GM18870 (cell line): ENCODE measurements around the gene PLAC1.

Source experiments
- ATAC-seq: cut with Tn5 transposase; IDR thresholded peaks from one replicate; pipeline ENCODE4 v1.9.1; 2021; ENCODE audit warnings: moderate library complexity; ENCODE audit not compliant: unreplicated experiment

PLAC1 gene

DNA sequence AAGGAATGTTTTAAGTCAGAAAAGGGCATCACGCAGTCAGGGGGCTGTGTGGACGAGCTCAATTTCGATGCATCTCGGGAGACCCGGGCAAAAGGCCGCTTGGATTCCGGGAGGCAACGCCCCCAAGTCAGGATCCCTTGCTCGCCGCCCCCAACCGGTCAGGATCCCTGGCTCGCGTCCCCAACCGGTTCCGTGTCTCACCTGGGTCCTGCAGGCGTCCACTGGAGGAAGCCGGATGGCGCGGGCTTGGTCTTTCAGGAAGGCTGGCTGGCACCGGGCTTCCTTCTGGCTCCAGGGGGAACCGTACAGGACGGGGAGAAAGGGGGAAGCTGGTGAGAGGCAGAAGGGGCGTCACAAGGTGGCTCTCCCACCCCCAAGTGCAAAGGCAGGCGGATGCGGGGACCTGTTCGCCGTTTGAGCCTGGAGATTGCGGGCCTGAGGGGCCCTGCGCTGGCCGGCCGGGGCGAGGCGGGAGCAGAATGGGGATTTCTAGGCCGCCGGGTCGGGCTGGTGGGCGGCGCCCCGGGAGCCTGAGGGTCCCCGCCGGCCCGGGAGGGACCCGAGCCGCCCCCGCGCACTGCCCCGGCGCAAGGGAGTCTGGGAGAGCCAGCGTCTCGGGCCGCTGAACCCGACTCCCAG is 113.6 kb downstream of the PLAC1 start:
- no peak for ATAC-seq

DNA sequence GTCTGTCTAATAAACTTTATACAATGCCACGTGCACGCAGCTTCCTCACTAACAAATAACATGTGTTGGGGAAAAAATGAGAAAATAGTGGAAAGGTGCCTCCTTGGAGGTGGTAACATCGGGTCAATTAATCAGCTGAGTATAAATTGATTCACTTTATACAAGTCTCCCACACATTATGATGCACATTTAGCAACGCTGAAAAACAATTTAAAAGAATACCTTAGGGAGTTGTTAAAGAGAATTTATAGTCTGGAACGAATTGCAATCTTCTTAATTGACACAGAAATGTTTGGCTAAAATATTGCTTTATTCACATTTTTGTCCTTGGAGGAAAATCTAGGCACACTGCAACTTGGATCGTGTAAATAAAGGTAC is 114.1 kb downstream of the PLAC1 start:
- no peak for ATAC-seq

DNA sequence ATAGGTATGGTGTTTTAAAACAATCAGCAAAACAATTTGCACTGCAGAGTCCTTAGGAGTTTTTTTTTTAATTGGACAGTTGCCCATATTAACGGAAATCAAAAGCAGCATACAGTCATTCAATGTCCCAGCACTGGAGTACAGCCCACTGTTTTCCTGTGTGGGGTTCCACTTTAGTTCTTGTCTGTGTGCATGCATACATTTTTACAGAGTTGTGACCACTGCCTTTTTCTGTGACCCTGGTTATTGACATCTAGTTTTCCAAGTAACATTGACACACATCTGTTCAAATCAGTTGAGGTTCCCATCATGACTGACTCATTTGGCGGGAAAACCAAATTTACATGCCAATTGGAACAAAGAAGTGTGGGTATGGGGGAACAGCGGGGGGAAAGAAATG is 115.0 kb downstream of the PLAC1 start:
- no peak for ATAC-seq

DNA sequence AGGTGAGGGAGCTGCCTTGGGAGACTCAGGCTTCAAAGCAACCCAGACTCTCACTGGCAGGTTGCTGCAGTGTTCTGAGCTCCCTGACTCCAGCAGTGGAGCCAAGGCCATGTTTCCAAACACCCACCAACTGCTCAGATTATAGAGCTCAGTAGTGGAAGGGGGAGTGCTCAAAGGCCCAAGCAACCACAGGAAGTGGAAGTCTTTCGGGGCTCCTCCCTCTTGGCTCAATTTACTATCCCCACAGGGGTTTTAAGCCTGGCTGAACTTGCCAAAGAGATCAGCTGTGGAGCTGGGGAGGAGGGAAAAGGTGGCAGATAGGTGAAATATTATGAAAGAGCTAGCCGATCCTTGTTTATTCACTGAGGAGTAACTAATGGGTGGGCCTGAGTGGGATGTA is 115.8 kb downstream of the PLAC1 start:
- ATAC-seq = no peak

DNA sequence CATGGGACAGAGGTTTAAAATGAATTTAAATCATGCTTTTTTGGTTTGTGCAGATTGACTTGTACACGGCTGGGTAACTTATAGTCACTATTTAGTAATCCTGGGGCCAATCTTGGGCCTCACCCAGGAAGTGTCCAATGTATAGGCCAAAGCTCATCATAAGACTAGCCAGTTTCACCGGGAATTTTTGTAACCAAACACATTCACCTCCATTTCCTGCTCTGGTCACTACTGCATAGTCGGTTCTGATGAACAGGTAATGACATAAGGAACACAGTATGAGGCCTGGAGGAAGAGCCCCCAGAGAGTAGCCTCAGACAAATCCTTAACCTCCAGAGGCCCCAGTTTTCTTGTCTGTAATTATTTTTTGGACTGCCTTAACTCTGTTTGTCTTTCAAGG is 116.4 kb downstream of the PLAC1 start:
- no peak for ATAC-seq

DNA sequence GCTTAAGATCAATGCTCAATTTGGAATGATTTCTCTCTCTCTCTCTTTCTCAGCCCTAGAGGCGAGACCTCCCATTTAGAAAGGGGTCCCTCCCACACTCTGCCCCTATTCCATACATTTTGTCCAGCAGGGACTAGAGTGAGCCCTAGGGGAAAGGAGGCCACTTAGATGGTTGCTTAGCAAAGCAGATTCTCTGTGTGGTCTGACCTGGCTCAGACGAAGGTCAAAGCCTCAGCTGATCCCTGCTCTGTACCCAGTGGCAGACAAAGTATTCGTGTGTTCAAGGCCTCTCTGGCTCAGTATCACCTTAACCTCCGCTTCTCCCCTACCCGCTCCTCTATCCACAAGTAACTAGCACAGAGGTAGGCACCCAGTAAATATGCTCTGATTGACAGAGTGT is 120.0 kb downstream of the PLAC1 start:
- no peak for ATAC-seq

DNA sequence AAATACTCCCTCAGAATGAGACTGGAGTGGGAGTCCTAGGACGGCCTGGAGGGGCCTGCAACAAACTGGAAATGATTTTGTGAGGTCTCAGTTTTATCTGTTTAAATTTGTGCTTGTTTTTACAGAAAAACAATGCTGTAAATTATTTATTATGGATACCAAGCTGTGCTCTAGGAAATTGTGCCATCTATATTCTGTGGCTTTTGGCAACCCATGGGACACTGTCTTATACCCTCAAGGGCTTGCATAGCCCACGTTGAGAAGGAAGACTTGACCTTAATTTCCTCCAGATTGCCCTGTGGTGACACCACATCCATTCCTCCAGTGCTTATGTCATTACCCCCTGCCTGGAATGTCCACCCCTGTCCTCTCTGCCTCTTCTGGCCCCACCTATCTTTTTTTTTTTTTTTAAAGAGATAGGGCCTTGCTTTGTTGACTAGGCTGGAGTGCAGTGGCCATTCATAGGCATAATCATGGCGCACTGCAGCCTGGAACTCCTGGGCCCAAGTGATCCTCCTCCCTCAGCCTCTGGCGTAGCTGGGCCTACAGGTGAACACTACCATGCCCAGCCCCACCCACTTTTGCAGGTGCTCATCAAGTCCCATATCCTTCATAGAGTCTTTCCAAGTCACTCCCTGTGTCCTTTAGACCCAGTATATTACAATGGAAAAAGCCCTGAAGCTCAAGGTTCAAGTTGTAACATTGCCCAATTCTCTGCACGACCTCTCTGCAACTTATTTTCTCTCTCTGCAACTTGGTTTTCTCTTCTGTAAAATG is 120.9 kb downstream of the PLAC1 start:
- no peak for ATAC-seq

DNA sequence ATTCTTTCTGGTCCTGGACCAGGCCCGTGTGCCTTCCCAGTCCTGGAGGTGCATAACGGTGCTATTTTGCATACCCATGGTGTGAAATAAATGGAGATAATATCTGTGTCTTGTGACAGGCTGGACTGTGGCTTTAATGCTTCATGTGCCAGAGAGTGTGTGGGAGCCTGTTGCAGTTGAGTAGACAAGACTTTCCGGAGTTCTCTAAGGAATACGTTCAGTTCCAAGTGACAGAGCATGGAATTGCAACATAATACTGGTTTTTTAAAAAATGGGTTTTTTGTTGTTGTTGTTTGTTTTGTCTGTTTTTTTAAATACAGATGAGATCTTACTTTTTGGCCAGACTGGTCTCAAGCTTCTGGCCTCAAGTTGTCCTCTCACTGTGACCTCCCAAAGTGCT is 124.3 kb downstream of the PLAC1 start:
- ATAC-seq = no peak

DNA sequence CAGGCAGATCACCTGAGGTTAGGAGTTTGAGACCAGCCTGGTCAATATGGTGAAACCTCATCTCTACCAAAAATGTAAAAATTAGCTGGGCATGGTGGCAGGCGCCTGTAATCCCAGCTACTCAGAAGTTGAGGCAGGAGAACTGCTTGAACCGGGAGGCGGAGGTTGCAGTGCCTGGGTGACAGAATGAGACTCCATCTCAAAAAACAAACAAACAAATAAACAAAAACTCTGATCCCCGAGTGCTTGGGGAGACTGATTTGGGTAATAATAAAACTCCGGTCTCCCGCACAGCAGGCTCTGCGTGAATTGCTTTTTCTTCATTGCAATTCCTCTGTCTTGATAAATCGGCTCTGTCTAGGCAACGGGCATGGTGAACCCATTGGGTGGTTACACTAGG is 124.9 kb downstream of the PLAC1 start:
- ATAC-seq = no peak

DNA sequence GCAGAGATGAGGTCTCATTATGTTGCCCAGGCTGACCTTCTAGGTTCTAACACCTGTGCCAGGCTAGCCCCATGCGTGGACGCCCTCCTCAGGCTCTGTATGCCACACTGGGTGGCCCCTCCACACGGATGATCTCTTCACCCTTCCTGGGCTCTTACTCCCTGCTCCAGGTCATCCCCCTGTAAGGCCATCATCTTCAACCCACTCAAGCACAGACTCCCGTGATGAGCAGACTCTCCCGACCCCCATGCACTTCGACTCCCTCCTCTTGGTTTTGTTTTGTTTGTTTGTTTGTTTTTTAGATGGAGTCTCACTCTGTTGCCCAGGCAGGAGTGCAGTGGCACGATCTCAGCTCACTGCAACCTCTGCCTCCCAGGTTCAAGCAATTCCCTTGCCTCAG is 127.4 kb downstream of the PLAC1 start:
- ATAC-seq = no peak

DNA sequence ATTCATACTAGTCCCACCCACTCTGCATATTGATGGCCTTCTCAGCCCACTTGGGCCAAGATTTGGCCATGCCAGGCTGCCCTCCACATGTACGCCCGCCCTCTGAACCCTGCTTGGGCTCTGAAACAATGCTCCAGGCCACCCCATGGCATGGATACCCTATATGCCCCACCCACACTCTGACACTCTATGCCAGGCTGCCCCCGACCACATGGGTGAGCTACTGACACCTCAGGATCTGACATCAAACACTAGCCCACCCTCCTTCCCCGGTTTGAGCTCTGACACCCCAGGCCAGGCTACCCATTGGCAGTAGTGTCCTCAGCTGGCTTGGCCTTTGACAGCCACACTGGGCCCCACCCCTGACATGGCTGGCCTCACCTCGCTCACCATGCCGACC is 128.8 kb downstream of the PLAC1 start:
- ATAC-seq = no peak

DNA sequence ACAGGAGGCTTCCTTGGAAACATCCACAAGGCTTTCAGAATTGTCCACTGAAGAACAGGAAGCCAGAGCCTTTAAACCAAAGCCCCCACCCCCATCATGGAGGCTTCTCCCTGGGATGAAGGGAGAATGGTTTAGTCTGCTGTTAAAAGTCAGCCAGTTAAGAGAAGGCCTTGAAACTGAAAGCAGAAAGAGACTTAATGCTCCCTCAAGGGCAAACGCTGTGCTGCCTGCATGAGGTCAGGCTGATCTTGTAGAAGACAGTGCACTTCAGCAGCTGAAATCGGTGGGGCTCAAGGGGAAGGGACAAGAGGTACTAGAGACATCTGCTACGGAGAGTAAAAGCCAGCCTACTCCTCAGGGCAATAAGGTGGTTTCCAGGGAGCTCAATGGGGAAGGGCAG is 129.3 kb downstream of the PLAC1 start:
- no peak for ATAC-seq

DNA sequence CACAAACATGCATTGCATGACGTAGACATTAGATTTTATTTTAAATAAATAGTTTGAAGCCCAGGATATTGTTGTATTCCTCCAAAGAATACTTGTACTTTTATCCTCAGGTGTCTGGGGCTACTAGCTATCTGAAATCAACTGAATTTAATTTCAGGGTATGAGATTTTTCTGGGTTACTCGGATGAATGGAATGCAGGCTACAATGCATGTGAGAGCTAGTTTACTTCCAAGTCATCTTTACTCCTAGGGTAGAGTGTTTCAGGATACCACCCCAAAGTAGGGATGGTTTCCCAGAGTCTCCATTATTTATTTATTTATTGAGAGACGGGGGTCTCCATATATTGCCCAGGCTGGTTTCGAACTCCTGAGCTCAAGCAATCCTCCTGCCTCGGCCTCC is 131.9 kb downstream of the PLAC1 start:
- ATAC-seq = no peak

DNA sequence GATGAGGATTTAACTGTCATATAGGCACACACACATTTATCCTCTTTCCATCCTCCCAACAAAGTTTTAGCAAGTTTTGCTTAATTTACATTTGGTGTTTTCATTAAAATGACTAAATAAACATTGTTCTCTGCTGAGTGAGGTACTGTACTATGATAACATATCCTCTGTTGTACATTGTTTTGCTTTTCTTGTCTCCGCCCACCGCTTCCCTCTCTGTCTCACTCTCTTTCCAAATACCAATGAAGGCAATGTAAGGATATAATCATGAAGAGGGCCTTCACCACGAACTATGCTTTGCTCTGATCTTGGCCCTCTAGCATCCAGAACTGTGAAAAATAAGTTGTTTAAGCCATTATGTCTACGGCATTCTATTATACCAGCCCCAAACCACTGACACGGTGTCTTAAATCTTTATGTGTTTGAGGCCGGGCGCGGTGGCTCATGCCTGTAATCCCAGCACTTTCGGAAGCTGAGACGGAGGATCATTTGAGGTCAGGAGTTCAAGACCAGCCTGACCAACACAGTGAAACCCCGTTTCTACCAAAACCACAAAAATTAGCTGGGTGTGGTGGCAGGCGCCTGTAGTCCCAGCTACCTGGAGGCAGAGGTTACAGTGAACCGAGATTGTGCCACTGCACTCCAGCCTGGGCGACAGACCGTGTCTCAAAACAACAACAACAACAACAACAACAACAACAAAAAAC is 133.0 kb downstream of the PLAC1 start:
- ATAC-seq = no peak

DNA sequence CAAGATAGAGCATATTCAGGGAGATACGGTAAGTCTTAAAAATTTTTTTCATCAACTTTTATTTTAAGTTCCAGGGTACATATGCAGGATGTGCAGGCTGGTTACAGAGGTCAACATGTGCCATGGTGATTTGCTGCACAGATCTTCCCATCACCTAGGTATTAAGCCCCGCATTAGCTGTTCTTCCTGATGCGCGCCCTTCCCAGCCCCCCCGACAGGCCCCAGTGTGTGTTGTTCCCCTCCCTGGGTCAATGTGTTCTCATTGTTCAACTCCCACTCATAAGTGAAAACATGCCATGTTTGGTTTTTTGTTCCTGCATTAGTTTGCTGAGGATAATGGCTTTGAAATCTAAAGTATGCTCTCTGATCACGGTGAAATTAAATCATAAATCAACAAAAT is 134.1 kb downstream of the PLAC1 start:
- ATAC-seq = no peak

DNA sequence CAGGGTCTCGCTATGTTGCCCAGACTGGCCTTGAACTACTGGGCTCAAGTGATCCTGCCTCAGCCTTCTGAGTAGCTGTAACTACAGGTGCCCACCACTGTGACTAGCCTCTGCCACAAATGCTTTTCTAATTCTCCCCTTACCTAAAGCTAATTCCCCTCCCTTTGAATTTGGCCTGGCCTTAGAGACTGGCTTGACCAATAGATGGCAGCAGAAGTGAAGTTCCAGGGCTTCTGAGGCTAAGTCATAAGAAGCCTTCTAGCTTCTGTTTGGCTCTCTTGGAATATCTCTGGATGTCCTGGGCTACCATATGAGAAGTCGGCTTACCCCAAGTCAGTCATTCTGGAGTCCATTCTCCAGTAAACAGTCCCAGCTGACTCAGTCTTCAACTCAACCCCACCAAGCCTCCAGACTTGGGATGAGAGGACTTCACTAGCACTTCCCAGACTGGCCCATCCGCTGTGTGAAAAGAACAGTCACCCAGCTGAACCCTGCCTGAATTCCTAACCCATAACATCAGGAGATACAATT is 137.3 kb downstream of the PLAC1 start:
- peak; percentile 75 for ATAC-seq
